ENCODE data around the gene GREM1.

DNA sequence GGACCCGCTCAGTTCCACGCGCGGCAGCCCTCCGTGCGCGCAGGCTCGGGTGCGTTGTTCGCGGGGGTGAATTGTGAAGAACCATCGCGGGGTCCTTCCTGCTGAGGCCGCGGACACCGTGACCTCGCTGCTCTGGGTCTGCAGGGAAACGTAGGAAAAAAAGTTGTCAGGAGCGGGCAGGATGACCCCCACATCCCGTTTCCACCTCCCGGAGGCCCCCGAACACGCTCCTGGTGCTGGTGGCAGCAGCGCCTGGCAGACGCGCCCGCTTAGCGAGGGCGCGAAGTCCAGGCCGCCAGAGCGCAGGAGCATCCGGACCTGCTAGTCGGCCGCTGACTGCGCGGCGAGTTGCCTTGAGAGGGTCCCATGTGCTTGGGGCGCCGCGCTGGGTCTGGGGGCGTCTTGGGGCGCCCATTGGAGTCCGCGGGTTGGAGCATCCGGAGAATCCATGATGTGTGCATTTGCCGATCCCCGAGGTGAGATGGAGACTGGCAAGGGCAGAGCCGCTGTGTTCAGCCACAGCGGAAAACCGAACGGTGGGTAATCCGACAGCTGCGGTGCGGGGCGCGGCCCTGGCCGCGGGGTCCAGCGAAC, 520 bp downstream of the GREM1 start:
- TF ChIP-seq, protein P1, sequence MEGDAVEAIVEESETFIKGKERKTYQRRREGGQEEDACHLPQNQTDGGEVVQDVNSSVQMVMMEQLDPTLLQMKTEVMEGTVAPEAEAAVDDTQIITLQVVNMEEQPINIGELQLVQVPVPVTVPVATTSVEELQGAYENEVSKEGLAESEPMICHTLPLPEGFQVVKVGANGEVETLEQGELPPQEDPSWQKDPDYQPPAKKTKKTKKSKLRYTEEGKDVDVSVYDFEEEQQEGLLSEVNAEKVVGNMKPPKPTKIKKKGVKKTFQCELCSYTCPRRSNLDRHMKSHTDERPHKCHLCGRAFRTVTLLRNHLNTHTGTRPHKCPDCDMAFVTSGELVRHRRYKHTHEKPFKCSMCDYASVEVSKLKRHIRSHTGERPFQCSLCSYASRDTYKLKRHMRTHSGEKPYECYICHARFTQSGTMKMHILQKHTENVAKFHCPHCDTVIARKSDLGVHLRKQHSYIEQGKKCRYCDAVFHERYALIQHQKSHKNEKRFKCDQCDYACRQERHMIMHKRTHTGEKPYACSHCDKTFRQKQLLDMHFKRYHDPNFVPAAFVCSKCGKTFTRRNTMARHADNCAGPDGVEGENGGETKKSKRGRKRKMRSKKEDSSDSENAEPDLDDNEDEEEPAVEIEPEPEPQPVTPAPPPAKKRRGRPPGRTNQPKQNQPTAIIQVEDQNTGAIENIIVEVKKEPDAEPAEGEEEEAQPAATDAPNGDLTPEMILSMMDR (IDR thresholded peaks at IDR 0.05; ENCODE audit: low read length) = no peak
- TF ChIP-seq EZH2 (IDR thresholded peaks at IDR 0.05; ENCODE audit: borderline replicate concordance, low read length) = no peak
